OCI-LY1 (cell line): ENCODE data around the gene MYLIP.

Experiments used
- EZH2 ChIP-seq: fragments of 200-600 bp; sonication (generic), shearing (Covaris generic); IDR thresholded peaks from 2 replicates; pipeline ENCODE4 v1.8.0; 2017; ENCODE audit warnings: borderline replicate concordance, mixed run types, mild to moderate bottlenecking, antibody characterized with exemption, low read length, moderate library complexity, mixed read lengths
- TF ChIP-seq, protein P1 (sequence below): fragments of 200-600 bp; sonication (generic), shearing (Covaris generic); IDR thresholded peaks from 2 replicates; pipeline ENCODE4 v1.5.1; 2017; ENCODE audit warnings: mild to moderate bottlenecking, antibody characterized with exemption, low read length, moderate library complexity, mixed read lengths

DNA sequence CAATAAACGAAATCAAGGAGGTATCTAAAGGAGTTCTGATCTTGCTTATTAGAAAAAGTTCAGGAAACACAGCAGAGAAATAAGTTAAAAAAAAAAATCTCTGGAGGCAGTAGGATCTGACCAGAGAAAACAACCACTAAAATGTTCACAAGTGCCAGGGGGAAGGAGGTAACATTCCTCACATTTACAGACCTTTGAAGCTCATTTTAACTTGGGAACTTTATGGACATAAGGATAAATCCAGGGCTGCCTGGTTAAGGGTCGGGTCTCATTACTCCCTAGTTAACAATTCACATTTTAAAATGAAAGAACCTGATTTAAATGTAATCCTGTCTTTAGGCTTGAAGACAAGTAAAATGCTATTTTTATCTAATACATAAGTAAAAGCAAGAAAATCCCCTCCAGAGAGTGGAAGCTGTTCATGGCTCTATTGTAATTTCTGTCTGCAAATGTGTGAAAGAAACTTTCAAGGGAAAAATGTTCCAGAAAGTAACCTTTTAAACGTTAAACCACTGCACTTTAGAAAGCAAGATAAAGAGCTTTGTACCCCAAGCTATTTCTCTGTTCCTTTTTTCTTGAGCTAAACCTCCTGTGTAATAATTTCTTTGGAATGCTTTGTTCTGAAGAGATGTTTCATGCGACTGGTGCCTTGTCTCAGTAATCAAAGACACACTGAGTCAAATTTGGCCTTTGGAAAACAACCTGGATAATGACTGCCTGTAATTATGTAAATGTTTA lies 38.2 kb downstream of the MYLIP start:
- no peak for TF ChIP-seq EZH2
- TF ChIP-seq, protein P1, sequence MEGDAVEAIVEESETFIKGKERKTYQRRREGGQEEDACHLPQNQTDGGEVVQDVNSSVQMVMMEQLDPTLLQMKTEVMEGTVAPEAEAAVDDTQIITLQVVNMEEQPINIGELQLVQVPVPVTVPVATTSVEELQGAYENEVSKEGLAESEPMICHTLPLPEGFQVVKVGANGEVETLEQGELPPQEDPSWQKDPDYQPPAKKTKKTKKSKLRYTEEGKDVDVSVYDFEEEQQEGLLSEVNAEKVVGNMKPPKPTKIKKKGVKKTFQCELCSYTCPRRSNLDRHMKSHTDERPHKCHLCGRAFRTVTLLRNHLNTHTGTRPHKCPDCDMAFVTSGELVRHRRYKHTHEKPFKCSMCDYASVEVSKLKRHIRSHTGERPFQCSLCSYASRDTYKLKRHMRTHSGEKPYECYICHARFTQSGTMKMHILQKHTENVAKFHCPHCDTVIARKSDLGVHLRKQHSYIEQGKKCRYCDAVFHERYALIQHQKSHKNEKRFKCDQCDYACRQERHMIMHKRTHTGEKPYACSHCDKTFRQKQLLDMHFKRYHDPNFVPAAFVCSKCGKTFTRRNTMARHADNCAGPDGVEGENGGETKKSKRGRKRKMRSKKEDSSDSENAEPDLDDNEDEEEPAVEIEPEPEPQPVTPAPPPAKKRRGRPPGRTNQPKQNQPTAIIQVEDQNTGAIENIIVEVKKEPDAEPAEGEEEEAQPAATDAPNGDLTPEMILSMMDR: no peak
